Neuronal stem cell (in vitro differentiated cells): Measurements from ENCODE around the gene CFAP206.

ENCODE experiments used
- DNase-seq: peaks from one replicate; pipeline ENCODE4 v3.0.0-alpha.2; 2013; ENCODE audit warnings: low spot score
- H2AFZ ChIP-seq: one replicate; pipeline ENCODE4 v1.6.1; 2013; ENCODE audit warnings: mild to moderate bottlenecking, low read length, inconsistent platforms
- H2AK5ac ChIP-seq: 2 replicates; pipeline ENCODE4 v1.6.1; 2013; ENCODE audit warnings: low read depth, mild to moderate bottlenecking, inconsistent platforms, low read length, moderate library complexity, mixed read lengths
- H2BK120ac ChIP-seq: 2 replicates; pipeline ENCODE4 v1.6.1; 2013; ENCODE audit warnings: low read depth, mild to moderate bottlenecking, inconsistent platforms, low read length, moderate library complexity, mixed read lengths
- H2BK12ac ChIP-seq: one replicate; pipeline ENCODE4 v1.6.1; 2013; ENCODE audit warnings: low read length, inconsistent platforms
- H2BK15ac ChIP-seq: 2 replicates; pipeline ENCODE4 v1.6.1; 2013; ENCODE audit warnings: mild to moderate bottlenecking, low read length, inconsistent platforms, mixed read lengths
- H2BK5ac ChIP-seq: one replicate; pipeline ENCODE4 v1.6.1; 2013; ENCODE audit warnings: inconsistent platforms, mild to moderate bottlenecking, low read length, moderate library complexity
- H3K14ac ChIP-seq: one replicate; pipeline ENCODE4 v1.6.1; 2013; ENCODE audit warnings: low read length, inconsistent platforms
- H3K18ac ChIP-seq: 2 replicates; pipeline ENCODE4 v1.6.1; 2013; ENCODE audit warnings: low read length, inconsistent platforms
- H3K23ac ChIP-seq: 2 replicates; pipeline ENCODE4 v1.6.1; 2013; ENCODE audit warnings: low read depth, mild to moderate bottlenecking, mixed read lengths, low read length, inconsistent platforms; ENCODE audit not compliant: poor library complexity
- H3K27ac ChIP-seq: replicated peaks from 3 replicates; pipeline ENCODE4 v1.5.1; 2013; ENCODE audit warnings: low read length, inconsistent platforms
- H3K27me3 ChIP-seq, 3 experiments: 2 replicates each; pipeline ENCODE4 v1.6.1; 2013; ENCODE audit warnings: low read length in 3 of 3, mild to moderate bottlenecking in 2 of 3, inconsistent platforms in 1 of 3, low read depth in 1 of 3, mixed read lengths in 1 of 3, moderate library complexity in 1 of 3; ENCODE audit not compliant: control insufficient read depth in 3 of 3, insufficient read depth in 3 of 3
- H3K36me3 ChIP-seq, 2 donors: replicated peaks in 1 of 2; 2 replicates each; pipeline ENCODE4 v1.6.1; 2013; ENCODE audit warnings: low read length in 2 of 2; ENCODE audit not compliant: control insufficient read depth in 2 of 2, insufficient read depth in 2 of 2
- H3K4ac ChIP-seq: 2 replicates; pipeline ENCODE4 v1.6.1; 2013; ENCODE audit warnings: inconsistent platforms, mild to moderate bottlenecking, low read length, moderate library complexity
- H3K4me1 ChIP-seq, 2 donors: 1 replicate in 1 of 2; 2 replicates in 1 of 2; pipeline ENCODE4 v1.6.1; 2013; ENCODE audit warnings: low read length in 2 of 2, low read depth in 1 of 2; ENCODE audit not compliant: control insufficient read depth in 2 of 2, insufficient read depth in 1 of 2
- H3K4me2 ChIP-seq: one replicate; pipeline ENCODE4 v1.6.1; 2013; ENCODE audit warnings: mild to moderate bottlenecking, low read length, inconsistent platforms; ENCODE audit not compliant: insufficient read depth, poor library complexity, severe bottlenecking
- H3K4me3 ChIP-seq, 2 donors: 2 replicates each; pipeline ENCODE4 v1.5.1; 2013; ENCODE audit warnings: low read length in 2 of 2, mild to moderate bottlenecking in 2 of 2, inconsistent platforms in 1 of 2, moderate library complexity in 1 of 2
- H3K79me1 ChIP-seq: one replicate; pipeline ENCODE4 v1.6.1; 2013; ENCODE audit warnings: low read depth, mild to moderate bottlenecking, inconsistent platforms, low read length, moderate library complexity
- H3K9ac ChIP-seq: one replicate; pipeline ENCODE4 v1.6.1; 2013; ENCODE audit warnings: mild to moderate bottlenecking, low read depth, low read length, inconsistent platforms; ENCODE audit not compliant: poor library complexity
- H3K9me3 ChIP-seq, 2 donors: replicated peaks in 1 of 2; 2 replicates each; pipeline versions ENCODE3 to v1.6.1; 2013; ENCODE audit warnings: low read length in 2 of 2, mild to moderate bottlenecking in 2 of 2, inconsistent platforms in 1 of 2, low read depth in 1 of 2, mixed read lengths in 1 of 2, moderate library complexity in 1 of 2; ENCODE audit not compliant: control insufficient read depth in 2 of 2, insufficient read depth in 1 of 2
- H4K8ac ChIP-seq: one replicate; pipeline ENCODE4 v1.6.1; 2013; ENCODE audit warnings: low read depth, mild to moderate bottlenecking, inconsistent platforms, low read length, moderate library complexity
- H4K91ac ChIP-seq: one replicate; pipeline ENCODE4 v1.6.1; 2013; ENCODE audit warnings: low read length, low read depth, mild to moderate bottlenecking, inconsistent platforms; ENCODE audit not compliant: poor library complexity
- WGBS, 2 donors: extraction: QIAGEN DNeasy Blood & Tissue Kit; methylation state at CpG; one replicate each; pipeline ENCODE4 v1.1.7; 2013; ENCODE audit warnings: missing lambda C conversion rate in 2 of 2, mixed read lengths in 1 of 2; ENCODE audit not compliant: insufficient read length in 2 of 2, insufficient replicate concordance in 1 of 2; ENCODE audit errors: extremely low coverage in 2 of 2; 5-methylcytosine and 5-hydroxymethylcytosine counted together

The CFAP206 gene

GRCh38 chr6:87430499-87430898 is 22.7 kb downstream of the CFAP206 start:
- H3K27ac ChIP-seq, result no peak overlapping the region
- H2BK5ac ChIP-seq, result no peak overlapping the region
- H4K8ac ChIP-seq, result no peak overlapping the region
- H3K9me3 ChIP-seq, result no peaks in the 10 kb centered on the region
- WGBS, 2 donors, result no CpG with 5 or more reads among the region's 3 CpGs
- H2BK12ac ChIP-seq, result no peak overlapping the region
- no peak overlapping the region for H3K4me3 ChIP-seq
- no peak overlapping the region for H2BK120ac ChIP-seq
- no peaks in the 10 kb centered on the region for H3K79me1 ChIP-seq
- H4K91ac ChIP-seq, result no peak overlapping the region
- H3K4me1 ChIP-seq, result no peaks in the 10 kb centered on the region
- no peak overlapping the region for H2AK5ac ChIP-seq
- no peaks in the 10 kb centered on the region for H3K27me3 ChIP-seq
- no peak overlapping the region for H3K23ac ChIP-seq
- H3K14ac ChIP-seq, result no peak overlapping the region
- H3K4me2 ChIP-seq, result no peak overlapping the region
- no peaks in the 10 kb centered on the region for H3K36me3 ChIP-seq
- DNase-seq, result no peak
- H3K18ac ChIP-seq, result no peak overlapping the region
- no peak overlapping the region for H2BK15ac ChIP-seq
- no peak overlapping the region for H3K9ac ChIP-seq
- H2AFZ ChIP-seq, result no peak overlapping the region
- no peak overlapping the region for H3K4ac ChIP-seq

- Histone ChIP-seq H2BK120ac (no peak overlapping the region), H3K9me3 (peaks cover 0 to under 1% of the 10 kb centered on the region in 2 donors), H3K9ac (no peak overlapping the region), H4K8ac (no peak overlapping the region), H3K4me2 (no peak overlapping the region), H3K36me3 (no peaks in the 10 kb centered on the region), H2AK5ac (no peak overlapping the region), H3K23ac (no peak overlapping the region), H2BK15ac (no peak overlapping the region), H3K4me1 (no peaks in the 10 kb centered on the region), H2AFZ (no peak overlapping the region), H3K18ac (no peak overlapping the region), H3K4me3 (no peak overlapping the region), H3K27ac (no peak overlapping the region), H3K27me3 (no peaks in the 10 kb centered on the region), H2BK12ac (no peak overlapping the region), H4K91ac (no peak overlapping the region), H3K79me1 (no peaks in the 10 kb centered on the region), H2BK5ac (no peak overlapping the region), H3K14ac (no peak overlapping the region), H3K4ac (no peak overlapping the region)
- WGBS, 2 donors, result no CpG with 5 or more reads among the region's 5 CpGs
- no peak for DNase-seq
Measured at GRCh38 chr6:87431263-87431662, 23.5 kb downstream of the CFAP206 start.

GRCh38 chr6:87436435-87436834 is 28.7 kb downstream of the CFAP206 start:
- Histone ChIP-seq H2BK15ac (no peak overlapping the region), H3K36me3 (no peaks in the 10 kb centered on the region), H3K4me1 (no peaks in the 10 kb centered on the region), H3K27me3 (no peaks in the 10 kb centered on the region), H3K23ac (no peak overlapping the region), H3K9ac (no peak overlapping the region), H3K4me3 (no peak overlapping the region), H2BK12ac (no peak overlapping the region), H3K18ac (no peak overlapping the region), H4K91ac (no peak overlapping the region), H2AK5ac (no peak overlapping the region), H3K4ac (no peak overlapping the region), H3K9me3 (peaks cover 0 to 2% of the 10 kb centered on the region in 2 donors), H2BK120ac (no peak overlapping the region), H4K8ac (no peak overlapping the region), H3K4me2 (no peak overlapping the region), H3K27ac (no peak overlapping the region), H2AFZ (no peak overlapping the region), H2BK5ac (no peak overlapping the region), H3K79me1 (no peaks in the 10 kb centered on the region), H3K14ac (no peak overlapping the region)
- DNase-seq, result peak; percentile 82
- WGBS, 2 donors, result no CpG with 5 or more reads among the region's 4 CpGs

- no CpG with 5 or more reads among the region's 5 CpGs for WGBS, 2 donors
- Histone ChIP-seq H3K9me3 (no peaks in the 10 kb centered on the region), H4K91ac (no peak overlapping the region), H3K4me2 (no peak overlapping the region), H2BK5ac (no peak overlapping the region), H3K36me3 (no peaks in the 10 kb centered on the region), H4K8ac (no peak overlapping the region), H3K18ac (no peak overlapping the region), H3K27ac (no peak overlapping the region), H2BK12ac (no peak overlapping the region), H3K4me1 (peaks cover 0 to 7% of the 10 kb centered on the region in 2 donors), H2AK5ac (no peak overlapping the region), H2AFZ (no peak overlapping the region), H3K79me1 (no peaks in the 10 kb centered on the region), H3K4ac (no peak overlapping the region), H3K23ac (no peak overlapping the region), H3K27me3 (no peaks in the 10 kb centered on the region), H3K14ac (no peak overlapping the region), H3K4me3 (no peak overlapping the region), H2BK15ac (no peak overlapping the region), H3K9ac (no peak overlapping the region), H2BK120ac (no peak overlapping the region)
- no peak for DNase-seq
Measured at GRCh38 chr6:87441711-87442110, 33.9 kb downstream of the CFAP206 start.
